ENCODE data around the gene CENPV.

GRCh38 chr17:16371742-16372141 lies 18.5 kb upstream of the CENPV start:
- TF ChIP-seq CTCF (IDR thresholded peaks at IDR 0.05; ENCODE audit: low read length) (no peak), EZH2 (IDR thresholded peaks at IDR 0.05; ENCODE audit: borderline replicate concordance, low read length) (no peak)
